Measurements from ENCODE around the gene RRH.

- TF ChIP-seq, protein P1, sequence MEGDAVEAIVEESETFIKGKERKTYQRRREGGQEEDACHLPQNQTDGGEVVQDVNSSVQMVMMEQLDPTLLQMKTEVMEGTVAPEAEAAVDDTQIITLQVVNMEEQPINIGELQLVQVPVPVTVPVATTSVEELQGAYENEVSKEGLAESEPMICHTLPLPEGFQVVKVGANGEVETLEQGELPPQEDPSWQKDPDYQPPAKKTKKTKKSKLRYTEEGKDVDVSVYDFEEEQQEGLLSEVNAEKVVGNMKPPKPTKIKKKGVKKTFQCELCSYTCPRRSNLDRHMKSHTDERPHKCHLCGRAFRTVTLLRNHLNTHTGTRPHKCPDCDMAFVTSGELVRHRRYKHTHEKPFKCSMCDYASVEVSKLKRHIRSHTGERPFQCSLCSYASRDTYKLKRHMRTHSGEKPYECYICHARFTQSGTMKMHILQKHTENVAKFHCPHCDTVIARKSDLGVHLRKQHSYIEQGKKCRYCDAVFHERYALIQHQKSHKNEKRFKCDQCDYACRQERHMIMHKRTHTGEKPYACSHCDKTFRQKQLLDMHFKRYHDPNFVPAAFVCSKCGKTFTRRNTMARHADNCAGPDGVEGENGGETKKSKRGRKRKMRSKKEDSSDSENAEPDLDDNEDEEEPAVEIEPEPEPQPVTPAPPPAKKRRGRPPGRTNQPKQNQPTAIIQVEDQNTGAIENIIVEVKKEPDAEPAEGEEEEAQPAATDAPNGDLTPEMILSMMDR (IDR thresholded peaks at IDR 0.05), result no peak
- no peak for TF ChIP-seq POLR2A (IDR thresholded peaks at IDR 0.05)
Measured at GRCh38 chr4:109827672-109828071, at the start of gene RRH.
